Mucosa of descending colon (tissue), 3 donors: ENCODE measurements around the gene DISP3. TPM values are rescaled to one million over a fixed set of nuclear protein-coding genes. Genes with fewer than 3 reads are reported as not detected.

Experiments
- ATAC-seq: fragments of 200-7000 bp; cut with Tn5 transposase; one replicate; pipeline ENCODE4 v1.9.1; 2020; ENCODE audit warnings: mild to moderate bottlenecking, moderate library complexity
- DNase-seq, 3 donors: peaks; one replicate each; pipeline ENCODE4 v3.0.0-alpha.2; 2020
- H3K36me3 ChIP-seq: fragments of 200-600 bp; one replicate; pipeline ENCODE4 v1.8.0; 2021; ENCODE audit warnings: low read depth, mild to moderate bottlenecking
- H3K4me1 ChIP-seq: fragments of 200-600 bp; one replicate; pipeline ENCODE4 v1.8.0; 2021; ENCODE audit warnings: low read depth, mild to moderate bottlenecking
- H3K4me3 ChIP-seq: fragments of 200-600 bp; one replicate; pipeline ENCODE4 v1.8.0; 2021; ENCODE audit warnings: mild to moderate bottlenecking
- H3K9me3 ChIP-seq: fragments of 200-600 bp; one replicate; pipeline ENCODE4 v1.8.0; 2021; ENCODE audit warnings: mild to moderate bottlenecking
- CTCF ChIP-seq: fragments of 200-600 bp; IDR thresholded peaks from one replicate; pipeline ENCODE4 v1.8.0; 2022; ENCODE audit warnings: antibody characterized with exemption, mild to moderate bottlenecking
- intact Hi-C, 2 donors: fragments of 100-400 bp; cut with DNase I in 1 of 2; cut with micrococcal nuclease in 1 of 2; formaldehyde crosslinking; loops; one replicate each; pipeline versions ENCODE4 v1.11.0 to v1.11.1; 2022; cut with DNase I, micrococcal nuclease
- total RNA-seq, 3 donors: library from RNA; stranded (reverse); fragmentation: NEBNext Ultra II Directional in 2 of 3; extraction: Animal tissue kit (Norgen Biotek cat#: 25700) in 2 of 3; gene quantifications; one replicate each; pipeline versions ENCODE4 v1.2.1 to v1.2.4, GENCODE V29; 2021 to 2023
- donor health status: DM: no; HTN: no; CAD: no; lungs with moderate emphysema.
- donor health status: DM: no; HTN: no; CAD: no.
- donor health status: DM: no; HTN: yes; CAD: no.

The DISP3 gene
- total RNA-seq, 3 donors from 2014 or later, result 0.17 to 0.23 (median 0.19) TPM

GRCh38 chr1:11468878-11469277 lies 10.1 kb upstream of the DISP3 start:
- TF ChIP-seq CTCF, result no peak
- intact Hi-C loops, result no loop called here
- DNase-seq (no peak), ATAC-seq (no peak)
- Histone ChIP-seq H3K9me3 (no peaks in the 10 kb centered on the region), H3K4me3 (no peak overlapping the region), H3K4me1 (no peaks in the 10 kb centered on the region), H3K36me3 (no peaks in the 10 kb centered on the region)

GRCh38 chr1:11470912-11471311 lies 8.0 kb upstream of the DISP3 start:
- ATAC-seq (no peak), DNase-seq (no peak)
- H3K9me3 ChIP-seq, result no peaks in the 10 kb centered on the region
- TF ChIP-seq CTCF, result no peak
- intact Hi-C loops, result no loop called here
- no peaks in the 10 kb centered on the region for H3K4me1 ChIP-seq
- no peaks in the 10 kb centered on the region for H3K36me3 ChIP-seq
- no peak overlapping the region for H3K4me3 ChIP-seq

- no peaks in the 10 kb centered on the region for H3K9me3 ChIP-seq
- intact Hi-C loops, result no loop called here
- DNase-seq (no peak), ATAC-seq (no peak)
- no peaks in the 10 kb centered on the region for H3K4me1 ChIP-seq
- no peak for TF ChIP-seq CTCF
- no peaks in the 10 kb centered on the region for H3K36me3 ChIP-seq
- H3K4me3 ChIP-seq, result no peak overlapping the region
Observed at GRCh38 chr1:11471473-11471872, 7.5 kb upstream of the DISP3 start.

- no peak for TF ChIP-seq CTCF
- intact Hi-C loops, result no loop called here
- Histone ChIP-seq H3K4me1 (no peaks in the 10 kb centered on the region), H3K36me3 (no peaks in the 10 kb centered on the region), H3K9me3 (no peaks in the 10 kb centered on the region), H3K4me3 (no peak overlapping the region)
- ATAC-seq (no peak), DNase-seq (no peak)
Observed at GRCh38 chr1:11472284-11472683, 6.7 kb upstream of the DISP3 start.

GRCh38 chr1:11472741-11473140 lies 6.2 kb upstream of the DISP3 start:
- Histone ChIP-seq H3K4me1 (no peaks in the 10 kb centered on the region), H3K4me3 (no peak overlapping the region), H3K36me3 (no peaks in the 10 kb centered on the region), H3K9me3 (no peaks in the 10 kb centered on the region)
- no peak for ATAC-seq
- intact Hi-C loops, result no loop called here
- no peak for TF ChIP-seq CTCF
- no peak for DNase-seq

- no peak overlapping the region for H3K4me3 ChIP-seq
- no peak for ATAC-seq
- peak in 1 of 3 donors; percentile 8 for DNase-seq
- intact Hi-C loops, result no loop called here
- H3K9me3 ChIP-seq, result no peaks in the 10 kb centered on the region
- H3K4me1 ChIP-seq, result no peaks in the 10 kb centered on the region
- H3K36me3 ChIP-seq, result no peaks in the 10 kb centered on the region
- TF ChIP-seq CTCF, result no peak
Observed at GRCh38 chr1:11473491-11474034, 5.4 kb upstream of the DISP3 start.
